Measurements from ENCODE around the gene BIN1. TPM values are rescaled to one million over a fixed set of nuclear protein-coding genes. Genes with fewer than 3 reads are reported as not detected.

The BIN1 gene
- total RNA-seq, 5 donors from 2014 or later (not counting 1 experiment from before 2014, with no cell fraction given) = 144 to 172 (median 151) TPM

GRCh38 chr2:127058246-127058953 is 48.6 kb downstream of the BIN1 start:
- 98% methylated on average over 9 of the region's 11 CpGs for WGBS (ENCODE audit: insufficient coverage)
- peaks cover 43 to 77% of the 10 kb centered on the region in 2 donors for H3K36me3 ChIP-seq (ENCODE audit: control insufficient read depth in 2 of 2, extremely low read depth in 1 of 2, insufficient read depth in 1 of 2, low read length in 1 of 2)
- H3K9me3 Mint-ChIP-seq = no peaks in the 10 kb centered on the region

GRCh38 chr2:127057371-127058245 is 49.3 kb downstream of the BIN1 start:
- no peak overlapping the region for H3K4me3 Mint-ChIP-seq
- 92% methylated on average over 25 of the region's 31 CpGs for WGBS (ENCODE audit: insufficient coverage)
- no peaks in the 10 kb centered on the region for H3K27me3 Mint-ChIP-seq

More at GRCh38 chr2:127058246-127058953, 48.6 kb downstream of the BIN1 start:
- Mint-ChIP-seq H3K27ac (no peak overlapping the region), H3K4me3 (no peak overlapping the region), H3K27me3 (no peaks in the 10 kb centered on the region), H3K36me3 (peaks cover 33% of the 10 kb centered on the region), H3K4me1 (peaks cover 0 to 2% (median 0%) of the 10 kb centered on the region in 3 donors)
- DNase-seq = no peak
- CTCF ChIA-PET = no interaction called here
- Histone ChIP-seq H3K4me3 (ENCODE audit: control insufficient read depth in 1 of 2, extremely low read depth in 1 of 2, low read length in 1 of 2) (no peak overlapping the region), H3K27me3 (replicated peaks in 1 of 2; ENCODE audit: control insufficient read depth in 2 of 2, extremely low read depth in 1 of 2, insufficient read depth in 2 of 2, low read length in 1 of 2) (no peaks in the 10 kb centered on the region), H3K27ac (ENCODE audit: low read length) (no peak overlapping the region), H3K4me1 (ENCODE audit: control insufficient read depth in 1 of 2, extremely low read depth in 1 of 2, insufficient read depth in 2 of 2, low read length in 2 of 2) (peaks cover 0 to 10% of the 10 kb centered on the region in 2 experiments), H3K9me3 (no peaks in the 10 kb centered on the region)
- ATAC-seq (replicated peaks in 1 of 4) = no peak
- POLR2A ChIA-PET = no interaction called here

GRCh38 chr2:127056631-127057370 is 50.2 kb downstream of the BIN1 start:
- no peak overlapping the region for H3K27ac ChIP-seq (ENCODE audit: low read length)
- H3K4me3 ChIP-seq (ENCODE audit: control insufficient read depth in 1 of 2, extremely low read depth in 1 of 2, low read length in 1 of 2) = no peak overlapping the region
- no peaks in the 10 kb centered on the region for H3K27me3 ChIP-seq (replicated peaks in 1 of 2; ENCODE audit: control insufficient read depth in 2 of 2, extremely low read depth in 1 of 2, insufficient read depth in 2 of 2, low read length in 1 of 2)
- no peak overlapping the region for H3K4me3 Mint-ChIP-seq
- H3K4me1 Mint-ChIP-seq = peaks cover 0 to 6% (median 6%) of the 10 kb centered on the region in 3 donors
- H3K27ac Mint-ChIP-seq = no peak overlapping the region
- DNase-seq (no peak), ATAC-seq (replicated peaks in 1 of 4) (no peak)
- POLR2A ChIA-PET = no interaction called here
- no peaks in the 10 kb centered on the region for H3K9me3 ChIP-seq
- 96% methylated on average over 15 of the region's 25 CpGs for WGBS (ENCODE audit: insufficient coverage)
- CTCF ChIA-PET = no interaction called here
- H3K4me1 ChIP-seq (ENCODE audit: control insufficient read depth in 1 of 2, extremely low read depth in 1 of 2, insufficient read depth in 2 of 2, low read length in 2 of 2) = peaks cover 0 to 19% of the 10 kb centered on the region in 2 experiments
- H3K27me3 Mint-ChIP-seq = no peaks in the 10 kb centered on the region
- no peaks in the 10 kb centered on the region for H3K9me3 Mint-ChIP-seq
- H3K36me3 ChIP-seq (ENCODE audit: control insufficient read depth in 2 of 2, extremely low read depth in 1 of 2, insufficient read depth in 1 of 2, low read length in 1 of 2) = peaks cover 43 to 67% of the 10 kb centered on the region in 2 donors
- peaks cover 23% of the 10 kb centered on the region for H3K36me3 Mint-ChIP-seq

More at GRCh38 chr2:127057371-127058245, 49.3 kb downstream of the BIN1 start:
- Histone ChIP-seq H3K9me3 (no peaks in the 10 kb centered on the region), H3K27ac (ENCODE audit: low read length) (no peak overlapping the region), H3K36me3 (ENCODE audit: control insufficient read depth in 2 of 2, extremely low read depth in 1 of 2, insufficient read depth in 1 of 2, low read length in 1 of 2) (peaks cover 43 to 75% of the 10 kb centered on the region in 2 donors), H3K27me3 (replicated peaks in 1 of 2; ENCODE audit: control insufficient read depth in 2 of 2, extremely low read depth in 1 of 2, insufficient read depth in 2 of 2, low read length in 1 of 2) (no peaks in the 10 kb centered on the region), H3K4me1 (ENCODE audit: control insufficient read depth in 1 of 2, extremely low read depth in 1 of 2, insufficient read depth in 2 of 2, low read length in 2 of 2) (peaks cover 0 to 16% of the 10 kb centered on the region in 2 experiments), H3K4me3 (ENCODE audit: control insufficient read depth in 1 of 2, extremely low read depth in 1 of 2, low read length in 1 of 2) (no peak overlapping the region)
- DNase-seq (no peak), ATAC-seq (replicated peaks in 1 of 4) (no peak)
- ChIA-PET CTCF (no interaction called here), POLR2A (no interaction called here)
- Mint-ChIP-seq H3K4me1 (peaks cover 0 to 6% (median 5%) of the 10 kb centered on the region in 3 donors), H3K27ac (no peak overlapping the region), H3K36me3 (peaks cover 27% of the 10 kb centered on the region), H3K9me3 (no peaks in the 10 kb centered on the region)

- Histone ChIP-seq H3K4me3 (ENCODE audit: control insufficient read depth in 1 of 2, extremely low read depth in 1 of 2, low read length in 1 of 2) (no peak overlapping the region), H3K27ac (ENCODE audit: low read length) (no peak overlapping the region), H3K27me3 (replicated peaks in 1 of 2; ENCODE audit: control insufficient read depth in 2 of 2, extremely low read depth in 1 of 2, insufficient read depth in 2 of 2, low read length in 1 of 2) (no peaks in the 10 kb centered on the region), H3K9me3 (no peaks in the 10 kb centered on the region), H3K36me3 (ENCODE audit: control insufficient read depth in 2 of 2, extremely low read depth in 1 of 2, insufficient read depth in 1 of 2, low read length in 1 of 2) (peaks cover 43 to 63% of the 10 kb centered on the region in 2 donors), H3K4me1 (ENCODE audit: control insufficient read depth in 1 of 2, extremely low read depth in 1 of 2, insufficient read depth in 2 of 2, low read length in 2 of 2) (peaks cover 0 to 16% of the 10 kb centered on the region in 2 experiments)
- ChIA-PET POLR2A (interaction anchor here in 1 of 2 donors (0.6 kb wide), 1 partner anchor 21 kb away, joined by 3 read pairs; no protein-coding TSS in a partner anchor), CTCF (no interaction called here)
- H3K4me1 Mint-ChIP-seq = peaks cover 0 to 6% (median 6%) of the 10 kb centered on the region in 3 donors
- H3K27ac Mint-ChIP-seq = no peak overlapping the region
- ATAC-seq (replicated peaks in 1 of 4) (no peak), DNase-seq (no peak)
- no peaks in the 10 kb centered on the region for H3K27me3 Mint-ChIP-seq
- H3K36me3 Mint-ChIP-seq = peaks cover 19% of the 10 kb centered on the region
- H3K9me3 Mint-ChIP-seq = no peaks in the 10 kb centered on the region
- no peak overlapping the region for H3K4me3 Mint-ChIP-seq
- WGBS (ENCODE audit: insufficient coverage) = 96% methylated on average over 9 of the region's 11 CpGs
Observed at GRCh38 chr2:127056086-127056485, 50.9 kb downstream of the BIN1 start.

- ChIA-PET POLR2A (interaction anchor here in 1 of 2 donors (0.6 kb wide), 1 partner anchor 21 kb away, joined by 3 read pairs; no protein-coding TSS in a partner anchor), CTCF (no interaction called here)
- no peak overlapping the region for H3K27ac ChIP-seq (ENCODE audit: low read length)
- peaks cover 0 to 17% of the 10 kb centered on the region in 2 experiments for H3K4me1 ChIP-seq (ENCODE audit: control insufficient read depth in 1 of 2, extremely low read depth in 1 of 2, insufficient read depth in 2 of 2, low read length in 2 of 2)
- H3K9me3 ChIP-seq = no peaks in the 10 kb centered on the region
- Mint-ChIP-seq H3K9me3 (no peaks in the 10 kb centered on the region), H3K27ac (no peak overlapping the region), H3K36me3 (peaks cover 19% of the 10 kb centered on the region), H3K27me3 (no peaks in the 10 kb centered on the region), H3K4me1 (peaks cover 0 to 6% (median 6%) of the 10 kb centered on the region in 3 donors), H3K4me3 (no peak overlapping the region)
- H3K36me3 ChIP-seq (ENCODE audit: control insufficient read depth in 2 of 2, extremely low read depth in 1 of 2, insufficient read depth in 1 of 2, low read length in 1 of 2) = peaks cover 43 to 63% of the 10 kb centered on the region in 2 donors
- WGBS (ENCODE audit: insufficient coverage) = 100% methylated on average over 8 of the region's 13 CpGs
- H3K27me3 ChIP-seq (replicated peaks in 1 of 2; ENCODE audit: control insufficient read depth in 2 of 2, extremely low read depth in 1 of 2, insufficient read depth in 2 of 2, low read length in 1 of 2) = no peaks in the 10 kb centered on the region
- ATAC-seq (replicated peaks in 1 of 4) (no peak), DNase-seq (no peak)
- H3K4me3 ChIP-seq (ENCODE audit: control insufficient read depth in 1 of 2, extremely low read depth in 1 of 2, low read length in 1 of 2) = no peak overlapping the region
Observed at GRCh38 chr2:127055786-127056076, 51.2 kb downstream of the BIN1 start.
